M059J (cell line): Measurements from ENCODE around the gene LBR. TPM values are rescaled to one million over a fixed set of nuclear protein-coding genes. Genes with fewer than 3 reads are reported as not detected.
A peak's percentile ranks its signal among the peaks of the same experiment; 100 is the strongest.

Source experiments
- DNase-seq: peaks from one replicate; pipeline ENCODE4 v3.0.0-alpha.2; 2012; ENCODE audit warnings: low read depth
- total RNA-seq: library from RNA; depleted of rRNA; stranded (reverse); fragments of >200 nt; shearing (Covaris generic); gene quantifications from 2 replicates; pipeline ENCODE4 v1.2.3, GENCODE V29; 2014

LBR gene
- total RNA-seq, 1 experiment from 2014 or later, result 57.1 TPM

DNA sequence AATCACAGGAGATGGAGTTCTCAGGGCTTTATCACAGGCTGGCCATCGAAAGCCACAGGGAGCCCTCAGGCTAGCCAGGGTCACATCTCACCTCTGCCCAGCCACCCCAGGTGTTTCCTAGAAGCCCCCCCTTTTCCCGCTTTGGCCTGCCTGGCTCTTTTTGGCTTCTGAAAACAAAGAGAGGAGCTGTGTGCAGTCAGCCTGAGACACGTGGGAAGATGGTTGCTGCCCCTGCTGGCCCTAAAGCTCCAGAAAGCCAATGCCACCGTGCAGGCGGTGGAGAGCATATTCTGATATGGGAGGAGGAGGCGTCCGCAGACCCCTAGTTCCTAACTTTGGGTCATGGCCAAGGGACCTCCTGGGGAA, 18.7 kb upstream of the LBR start:
- DNase-seq, result no peak

GRCh38 chr1:225445639-225446594, 18.1 kb upstream of the LBR start:
- DNase-seq, result peak; percentile 73

- DNase-seq, result no peak
Observed at GRCh38 chr1:225442123-225442505, 14.3 kb upstream of the LBR start.

- no peak for DNase-seq
Observed at GRCh38 chr1:225441314-225442122, 13.7 kb upstream of the LBR start.

GRCh38 chr1:225440380-225441221, 12.8 kb upstream of the LBR start:
- no peak for DNase-seq

GRCh38 chr1:225437710-225438437, 10.0 kb upstream of the LBR start:
- DNase-seq, result no peak

DNA sequence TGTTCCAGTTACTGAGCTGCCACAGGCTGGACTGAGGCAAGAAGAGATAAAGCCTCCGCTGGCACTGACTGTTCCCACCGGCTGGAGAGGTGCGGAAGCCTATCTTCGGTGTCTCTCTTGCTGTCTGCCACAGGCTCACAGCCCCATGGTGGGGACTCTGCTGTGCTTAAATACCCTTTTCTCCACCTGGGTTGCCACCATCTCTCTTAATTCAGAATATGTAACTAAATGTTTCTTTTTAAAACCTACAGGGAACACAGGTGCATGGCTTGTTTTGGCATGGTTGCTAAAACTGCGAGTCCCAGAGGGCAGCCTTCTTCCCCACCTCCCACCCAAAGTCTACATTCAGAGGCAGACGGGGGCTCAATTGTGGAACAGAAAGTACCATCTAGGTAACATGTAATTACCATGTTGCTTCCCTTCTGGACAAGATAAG, 8.1 kb upstream of the LBR start:
- DNase-seq, result no peak

DNA sequence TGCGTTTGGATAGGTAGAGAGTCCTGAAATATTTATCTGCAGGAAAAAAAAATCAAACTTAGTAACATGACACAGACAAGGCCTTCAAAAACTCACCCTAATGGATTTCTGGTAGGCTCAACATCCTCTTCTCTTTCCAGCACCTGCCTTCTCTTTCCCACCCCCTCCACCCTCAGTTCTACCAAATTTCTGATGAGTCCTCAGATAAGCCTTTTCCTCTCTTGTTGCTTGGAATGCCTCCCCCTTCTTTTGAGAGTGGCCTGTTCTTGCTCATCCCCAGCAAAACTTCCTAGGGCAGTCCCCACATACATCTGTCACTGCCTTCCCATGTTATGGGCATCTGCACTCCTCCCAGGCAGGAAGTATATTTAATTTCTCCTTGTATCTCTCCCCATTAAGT, 7.6 kb upstream of the LBR start:
- no peak for DNase-seq

DNA sequence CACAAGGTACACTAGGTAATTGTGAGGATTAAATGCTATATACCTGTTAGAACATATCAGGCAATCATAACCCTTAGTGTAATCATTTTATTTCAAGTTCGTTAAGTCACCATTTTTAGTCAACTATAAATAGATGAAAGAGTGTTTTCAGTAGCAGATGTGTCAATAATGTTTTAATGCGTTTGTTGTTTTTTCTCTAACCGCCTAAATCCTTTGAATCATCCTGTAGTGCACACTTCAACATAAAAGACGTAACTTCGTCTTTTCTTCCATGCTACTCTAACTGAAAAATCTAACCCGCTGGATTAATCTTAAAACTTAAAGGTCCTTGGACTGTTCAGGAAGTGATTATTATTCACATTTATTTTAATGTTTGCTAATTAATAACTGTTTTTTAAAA, 7.2 kb upstream of the LBR start:
- DNase-seq, result no peak

DNA sequence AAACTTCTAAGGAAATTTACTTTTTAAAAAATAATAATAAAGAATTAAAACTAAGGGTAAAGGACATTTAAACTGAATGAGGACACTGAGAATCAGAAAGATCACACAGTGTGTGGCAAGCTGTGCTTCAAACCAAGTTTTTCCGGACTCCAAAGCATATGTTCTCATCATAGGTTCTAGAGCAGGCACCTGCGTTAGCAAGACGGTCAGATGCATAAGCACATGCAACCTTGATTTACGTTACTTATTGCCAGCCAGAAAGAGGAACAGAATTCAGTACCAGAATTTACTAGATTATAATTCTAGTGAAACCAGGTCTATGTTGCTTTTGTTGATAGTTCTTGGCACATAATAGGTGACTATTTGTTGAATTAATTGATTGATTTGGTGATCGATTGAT, 6.2 kb upstream of the LBR start:
- DNase-seq, result no peak

DNA sequence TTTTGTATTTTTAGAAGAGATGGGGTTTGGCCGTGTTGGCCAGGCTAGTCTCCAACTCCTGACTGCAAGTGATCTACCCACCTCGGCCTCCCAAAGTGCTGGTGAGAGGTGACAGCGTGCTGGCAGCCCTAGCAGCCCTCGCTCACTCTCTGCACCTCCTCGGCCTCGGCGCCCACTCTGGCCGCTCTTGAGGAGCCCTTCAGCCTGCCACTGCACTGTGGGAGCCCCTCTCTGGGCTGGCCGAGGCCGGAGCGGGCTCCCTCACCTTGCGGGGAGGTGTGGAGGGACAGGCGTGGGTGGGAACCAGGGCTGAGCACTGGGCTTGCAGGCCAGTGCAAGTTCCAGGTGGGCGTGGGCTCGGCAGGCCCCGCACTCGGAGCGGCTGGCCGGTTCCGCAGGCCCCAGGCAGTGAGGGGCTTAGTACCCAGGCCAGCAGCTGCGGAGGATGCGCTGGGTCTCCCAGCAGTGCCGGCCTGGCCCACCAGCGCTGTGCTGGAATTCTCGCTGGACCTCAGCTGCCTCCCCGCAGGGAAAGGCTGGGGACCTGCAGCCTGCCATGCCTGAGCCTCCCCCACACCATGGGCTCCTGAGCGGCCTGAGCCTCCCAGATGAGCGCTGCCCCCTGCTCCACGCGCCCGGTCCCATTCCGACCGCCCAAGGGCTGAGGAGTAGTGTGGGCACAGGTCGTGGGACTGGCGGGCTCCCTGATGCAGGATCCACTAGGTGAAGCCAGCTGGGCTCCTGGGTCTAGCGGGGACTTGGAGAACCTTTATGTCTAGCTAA, 3.4 kb upstream of the LBR start:
- no peak for DNase-seq

DNA sequence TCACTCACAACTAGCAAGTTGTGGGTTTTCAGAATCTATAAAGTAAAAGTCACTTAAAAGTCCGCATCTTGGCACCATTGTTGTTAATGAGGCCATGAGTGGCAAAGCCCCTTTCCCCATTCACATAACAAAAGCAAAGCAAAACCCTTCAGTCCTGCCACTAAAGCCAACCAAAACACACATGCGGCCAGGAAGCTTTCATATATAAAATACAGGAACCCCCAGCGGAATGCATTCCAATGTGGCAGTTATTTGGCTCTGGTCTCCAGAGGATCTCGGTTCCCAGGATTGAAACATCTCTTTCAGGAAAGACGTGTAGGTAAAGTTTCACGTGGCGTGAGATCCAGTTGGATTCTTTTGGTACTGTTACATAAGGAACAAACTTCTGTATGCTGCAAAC, 2.5 kb upstream of the LBR start:
- DNase-seq, result no peak

GRCh38 chr1:225428881-225429455, 1.1 kb upstream of the LBR start:
- DNase-seq, result no peak

DNA sequence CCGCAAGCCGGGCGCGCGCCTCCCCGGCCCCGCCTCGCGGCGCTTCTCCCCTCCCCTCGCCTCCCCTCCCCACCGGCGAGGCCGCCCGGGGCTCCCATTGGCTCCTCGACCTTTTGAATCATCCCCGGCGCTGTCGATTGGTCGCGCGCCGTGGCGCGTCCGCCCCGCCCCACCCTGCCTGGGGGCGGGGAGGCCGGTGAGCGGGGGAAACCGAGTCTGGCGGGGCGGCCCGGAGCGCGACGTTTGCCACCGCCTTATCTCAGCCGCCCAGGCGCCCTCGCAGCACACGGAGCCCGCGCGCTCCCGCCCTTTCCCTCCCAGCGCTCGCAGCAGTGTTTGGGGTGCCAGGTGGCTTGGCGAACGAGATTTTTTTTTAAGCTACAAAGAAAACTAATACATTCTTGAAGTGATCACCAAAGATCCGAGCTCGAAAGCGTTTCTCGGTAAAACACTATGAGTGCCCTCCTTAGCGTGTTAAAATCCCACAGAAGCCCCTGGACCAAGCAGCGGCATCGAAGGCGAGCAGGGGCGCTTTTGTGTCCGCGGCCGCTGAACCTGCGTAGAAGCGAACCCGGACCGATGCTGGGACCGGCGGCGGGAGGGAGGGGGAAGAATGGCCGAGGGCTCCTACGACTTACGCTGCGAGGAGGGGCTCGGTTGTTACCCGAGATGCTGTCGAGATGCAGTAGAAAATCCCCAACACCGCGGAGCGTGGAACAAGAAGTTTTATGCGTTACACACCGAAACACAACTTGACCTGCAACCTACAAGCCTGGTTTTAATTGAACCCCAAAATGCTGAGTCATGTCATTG, 436 bp upstream of the LBR start:
- DNase-seq, result peak; percentile 90

GRCh38 chr1:225426395-225427234, 1.2 kb downstream of the LBR start:
- DNase-seq, result peak; percentile 51

GRCh38 chr1:225425201-225425786, 2.5 kb downstream of the LBR start:
- DNase-seq, result peak; percentile 82

DNA sequence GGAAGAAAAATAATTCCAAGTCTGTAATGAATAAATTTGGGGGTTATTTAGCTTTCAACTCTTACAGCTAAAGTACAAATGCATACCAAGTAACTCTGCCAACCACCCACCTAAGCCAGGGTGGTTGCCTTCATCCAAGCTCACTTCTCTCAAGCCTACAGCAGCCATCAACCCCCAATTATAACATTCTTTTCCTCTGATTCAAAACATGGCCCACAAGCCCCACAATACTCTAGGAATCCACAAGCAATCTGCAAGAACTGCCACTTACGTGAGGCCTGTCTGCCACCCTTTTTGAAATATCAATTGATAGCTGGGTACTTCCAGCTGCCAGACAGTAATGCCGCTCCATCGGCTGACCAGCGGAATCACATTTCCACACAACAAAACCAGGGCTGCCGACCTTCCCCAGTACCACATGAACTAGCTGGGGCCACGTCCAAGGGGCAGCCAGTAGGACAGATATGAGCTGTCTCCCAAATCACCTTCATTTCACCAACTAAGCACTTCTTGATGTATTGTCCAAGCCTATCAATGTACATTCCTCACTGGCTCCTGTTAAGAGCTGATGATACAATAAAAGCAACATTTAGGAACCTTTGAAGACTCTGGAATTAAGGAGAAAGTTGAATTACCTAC, 3.2 kb downstream of the LBR start:
- DNase-seq, result peak; percentile 90

- no peak for DNase-seq
Observed at GRCh38 chr1:225423518-225423855, 4.4 kb downstream of the LBR start.
